ENCODE data around the gene AATF.

GRCh38 chr17:37092071-37092470, 143.3 kb downstream of the AATF start:
- TF ChIP-seq CTCF (IDR thresholded peaks at IDR 0.05; ENCODE audit: low read depth, low read length) = no peak
- no peak for TF ChIP-seq POLR2A (IDR thresholded peaks at IDR 0.05; ENCODE audit: extremely low read depth, insufficient read length)
- no peak for TF ChIP-seq MYC (IDR thresholded peaks at IDR 0.05; ENCODE audit: low read depth, low read length)
- TF ChIP-seq MAX (IDR thresholded peaks at IDR 0.05; ENCODE audit: low read depth, low read length) = no peak

Data from NB4 (cell line).